ENCODE data around the gene TTPAL.
"Not testable (repeated sequence)": the region's sequence is repeated elsewhere in the genome, so short reads cannot be mapped to it uniquely, and the experiment has no call there.

The TTPAL gene

GRCh38 chr20:44467289-44467883, 8.3 kb upstream of the TTPAL start:
- no peak for DNase-seq

GRCh38 chr20:44468044-44468782, 7.5 kb upstream of the TTPAL start:
- no peak for DNase-seq

DNA sequence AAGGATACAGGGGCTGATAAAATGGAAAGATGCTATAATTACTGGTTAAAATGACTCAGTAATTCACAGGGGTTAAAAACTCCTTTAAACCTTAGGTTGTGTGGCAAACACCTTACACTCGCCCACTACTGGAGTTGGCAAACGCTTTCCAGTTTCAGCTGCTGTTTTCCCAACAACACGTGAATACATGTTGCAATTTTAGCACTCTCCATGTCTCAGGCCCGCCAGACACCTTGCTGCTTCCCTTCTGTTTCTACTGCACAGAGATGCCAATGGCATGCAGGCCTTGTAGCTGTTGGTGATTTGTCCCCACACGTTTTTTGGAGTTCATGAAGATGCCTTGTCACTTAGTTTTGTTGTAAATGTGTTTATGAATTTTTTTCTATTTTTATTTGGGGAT, 5.3 kb upstream of the TTPAL start:
- no peak for DNase-seq

DNA sequence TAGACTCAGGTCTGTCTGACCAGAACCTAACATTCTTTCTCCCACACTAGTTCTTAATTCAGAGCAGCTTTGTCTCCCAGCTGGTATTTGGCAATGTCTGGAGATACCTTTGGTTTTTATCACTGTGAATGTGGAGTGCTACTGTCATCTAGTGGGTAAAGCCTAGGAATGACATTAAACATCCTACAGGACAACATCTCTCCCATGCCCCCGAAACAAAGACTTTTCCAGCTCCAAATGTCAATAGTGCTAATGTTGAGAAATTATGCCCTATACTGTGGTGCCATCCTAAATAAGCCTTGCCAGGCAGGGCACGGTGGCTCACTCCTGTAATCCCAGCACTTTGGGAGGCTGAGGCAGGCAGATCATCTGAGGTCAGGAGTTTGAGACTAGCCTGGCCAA, 4.2 kb upstream of the TTPAL start:
- DNase-seq = no peak

DNA sequence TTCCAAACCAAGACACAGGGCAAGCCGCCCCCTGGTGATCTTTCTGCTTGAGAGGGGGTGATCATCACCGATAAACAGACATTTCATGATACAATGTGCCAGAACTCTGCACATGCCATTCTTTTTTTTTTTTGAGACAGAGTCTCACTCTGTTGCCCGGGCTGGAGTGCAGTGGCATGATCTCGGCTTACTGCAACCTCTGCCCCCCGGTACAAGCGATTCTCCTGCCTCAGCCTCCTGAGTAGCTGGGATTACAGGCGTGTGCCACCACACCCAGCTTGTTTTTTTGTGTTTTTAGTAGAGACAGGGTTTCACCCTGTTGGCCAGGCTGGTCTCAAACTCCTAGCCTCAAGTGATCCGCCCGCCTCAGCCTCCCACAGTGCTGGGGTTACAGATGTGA, 3.4 kb upstream of the TTPAL start:
- DNase-seq = not testable (repeated sequence)

DNA sequence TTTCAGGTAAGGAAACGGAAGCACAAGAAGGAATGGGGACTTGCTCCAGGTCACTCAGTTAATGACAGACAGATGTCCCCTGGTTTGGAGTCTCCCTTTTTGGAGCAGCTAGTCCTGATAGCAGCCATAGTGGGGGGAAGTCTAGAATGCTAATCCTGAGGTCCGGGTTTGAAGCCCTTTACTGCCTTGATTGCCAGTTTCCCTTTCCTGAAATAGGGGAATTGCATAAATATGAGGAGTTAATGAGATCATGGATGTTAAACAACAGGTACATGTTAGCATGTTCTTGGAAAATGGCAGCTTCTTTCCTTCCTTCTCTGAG, 341 bp upstream of the TTPAL start:
- no peak for DNase-seq

DNA sequence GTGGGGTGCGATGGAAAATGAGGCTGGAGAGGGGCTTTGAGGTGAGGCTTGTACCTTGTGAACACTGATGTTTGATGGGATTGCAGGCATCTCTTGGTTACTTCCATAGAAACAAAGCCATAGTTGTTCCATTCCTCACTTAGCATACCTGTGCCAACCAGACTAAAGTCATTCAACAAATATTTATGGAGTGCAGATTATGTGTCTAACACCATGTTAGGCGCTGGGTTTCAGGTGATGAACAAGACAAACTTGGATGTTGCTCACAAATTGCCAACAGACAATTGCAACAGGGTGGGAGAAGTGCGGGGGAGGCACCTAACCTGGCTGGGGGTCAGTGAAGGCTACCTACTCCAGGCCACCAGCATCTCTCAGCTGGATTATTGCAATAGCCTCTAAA, 1.5 kb downstream of the TTPAL start:
- no peak for DNase-seq

DNA sequence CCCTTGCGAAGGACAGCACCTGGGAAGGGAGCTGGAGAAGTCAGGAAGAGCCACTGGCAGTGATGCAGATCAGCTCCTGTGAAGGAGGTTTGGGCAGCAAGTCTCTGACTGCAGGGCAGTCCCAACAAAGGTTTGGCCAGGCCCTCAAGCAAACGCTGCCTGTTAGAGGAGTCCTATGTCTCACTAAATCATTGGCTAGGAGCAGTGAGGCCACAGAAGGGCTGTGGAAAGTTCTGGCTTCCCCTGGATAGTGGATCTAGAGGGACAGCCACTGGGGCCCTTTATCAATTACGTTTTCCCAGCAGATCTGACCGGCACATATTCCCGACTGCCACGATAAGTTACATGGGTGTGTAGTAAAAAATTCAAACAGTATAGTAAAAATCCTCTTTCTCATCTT, 2.5 kb downstream of the TTPAL start:
- DNase-seq = no peak

- no peak for DNase-seq
Measured at GRCh38 chr20:44479643-44480042, 4.0 kb downstream of the TTPAL start.

GRCh38 chr20:44480097-44480496, 4.4 kb downstream of the TTPAL start:
- DNase-seq = no peak

- no peak for DNase-seq
Measured at GRCh38 chr20:44481719-44482416, 6.2 kb downstream of the TTPAL start.

DNA sequence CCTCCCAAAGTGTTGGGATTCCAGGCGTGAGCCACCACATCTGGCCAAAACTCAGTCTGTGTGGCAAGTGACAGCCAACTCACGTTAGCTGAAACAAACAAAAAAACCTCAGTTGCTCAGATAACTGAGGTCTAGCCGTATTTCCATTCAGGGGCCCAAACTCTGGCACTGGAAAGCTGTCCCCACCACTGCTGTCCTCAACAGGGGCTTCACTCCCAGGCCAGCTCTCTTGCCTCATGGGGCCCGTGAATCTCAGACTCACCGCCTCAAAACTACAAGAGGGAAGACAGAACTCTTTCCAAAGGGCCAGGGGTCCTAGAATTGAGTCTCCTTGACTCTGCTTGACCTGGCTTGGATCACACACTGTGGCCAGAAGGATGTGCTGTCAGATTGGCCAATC, 7.4 kb downstream of the TTPAL start:
- DNase-seq = no peak

DNA sequence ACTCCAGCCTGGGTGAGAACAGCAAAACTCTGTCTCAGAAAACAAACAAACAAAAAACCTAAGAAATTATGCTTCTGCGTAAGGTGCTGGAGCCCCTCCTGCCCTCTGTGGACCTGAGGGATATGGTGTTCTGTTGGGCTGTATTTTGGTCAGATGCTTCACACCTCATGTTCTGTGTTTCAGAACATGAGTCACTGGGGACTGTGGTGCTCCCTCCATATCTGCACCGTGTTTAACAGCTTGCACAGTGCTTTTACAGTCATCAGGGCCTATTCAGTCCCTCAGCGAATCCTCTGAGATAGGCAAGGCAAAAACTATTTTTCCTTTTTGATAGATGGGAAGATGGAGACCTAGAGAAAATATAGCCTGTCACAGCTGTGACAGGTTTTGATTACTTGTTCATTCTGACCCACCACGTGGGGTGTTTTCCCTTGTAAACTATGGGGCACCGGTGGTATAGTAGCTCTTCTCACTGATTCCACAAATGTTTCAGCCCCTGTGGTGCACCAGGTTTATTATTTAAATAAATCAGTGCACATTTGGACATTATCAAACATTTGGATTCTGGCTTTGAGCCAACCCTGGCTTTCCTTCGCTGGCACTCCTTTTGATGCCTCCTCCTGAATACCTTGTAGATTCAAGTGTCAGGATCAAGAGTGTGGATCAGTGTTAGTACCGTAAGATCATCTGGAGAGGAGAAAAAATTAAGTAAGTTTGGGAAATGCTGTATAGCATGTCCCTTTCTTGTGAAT, 9.6 kb downstream of the TTPAL start:
- DNase-seq = no peak

DNA sequence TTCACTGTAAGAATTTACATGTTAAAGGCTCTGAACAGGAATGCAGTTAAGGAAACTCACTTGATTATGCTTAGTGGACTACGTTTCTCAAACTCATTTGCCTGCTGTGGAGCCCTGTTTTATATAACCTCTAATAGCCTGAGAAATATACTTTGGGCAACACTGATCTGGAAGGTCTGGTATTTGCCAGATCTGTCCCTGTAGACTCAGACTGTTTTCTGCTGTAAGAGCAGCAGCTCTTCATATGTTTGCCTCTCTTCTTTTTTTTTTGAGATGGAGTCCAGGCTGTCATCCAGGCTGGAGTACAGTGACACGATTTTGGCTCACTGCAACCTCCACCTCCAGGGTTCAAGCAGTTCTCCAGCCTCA, 10.1 kb downstream of the TTPAL start:
- DNase-seq = no peak

DNA sequence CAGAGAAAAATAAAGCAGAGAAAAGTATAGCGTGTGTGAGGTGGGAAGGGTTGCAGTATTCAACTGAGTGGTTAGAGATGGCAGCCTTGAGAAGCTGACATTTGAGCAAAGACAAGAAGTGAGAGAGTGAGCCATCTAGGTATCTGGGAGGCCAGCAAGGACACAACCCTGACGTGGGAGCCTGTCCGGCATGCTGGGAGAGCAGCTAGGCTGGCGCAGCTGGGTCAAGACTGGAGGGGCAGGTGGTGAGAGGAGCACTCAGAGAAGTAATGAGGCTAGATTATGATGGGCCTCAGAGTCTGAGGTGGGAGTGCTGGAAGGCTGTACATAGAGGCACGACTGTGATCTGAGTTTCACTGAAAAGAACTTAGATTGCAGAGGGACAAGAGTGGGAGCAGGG, 12.9 kb downstream of the TTPAL start:
- DNase-seq = no peak

- DNase-seq = no peak
Measured at GRCh38 chr20:44489223-44489622, 13.5 kb downstream of the TTPAL start.

DNA sequence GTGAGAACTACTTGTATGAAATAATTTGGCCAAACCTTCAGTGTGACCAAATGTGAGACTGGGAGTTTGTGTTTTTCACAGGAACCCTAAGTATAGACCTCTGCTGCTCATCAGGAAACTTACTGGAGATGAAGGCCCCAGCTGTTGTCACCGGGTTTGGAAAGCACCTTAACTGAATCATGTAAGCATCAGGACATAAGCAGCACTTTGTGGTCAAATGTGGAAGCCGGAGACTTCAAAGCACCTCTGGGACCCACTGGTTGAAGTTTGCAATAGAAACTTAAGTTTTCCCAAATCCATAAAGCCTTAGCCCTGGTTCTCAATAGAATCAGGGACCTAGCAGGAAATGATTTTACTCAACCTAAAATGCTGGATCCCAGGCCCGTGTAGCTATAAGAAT, 14.3 kb downstream of the TTPAL start:
- DNase-seq = no peak

DNA sequence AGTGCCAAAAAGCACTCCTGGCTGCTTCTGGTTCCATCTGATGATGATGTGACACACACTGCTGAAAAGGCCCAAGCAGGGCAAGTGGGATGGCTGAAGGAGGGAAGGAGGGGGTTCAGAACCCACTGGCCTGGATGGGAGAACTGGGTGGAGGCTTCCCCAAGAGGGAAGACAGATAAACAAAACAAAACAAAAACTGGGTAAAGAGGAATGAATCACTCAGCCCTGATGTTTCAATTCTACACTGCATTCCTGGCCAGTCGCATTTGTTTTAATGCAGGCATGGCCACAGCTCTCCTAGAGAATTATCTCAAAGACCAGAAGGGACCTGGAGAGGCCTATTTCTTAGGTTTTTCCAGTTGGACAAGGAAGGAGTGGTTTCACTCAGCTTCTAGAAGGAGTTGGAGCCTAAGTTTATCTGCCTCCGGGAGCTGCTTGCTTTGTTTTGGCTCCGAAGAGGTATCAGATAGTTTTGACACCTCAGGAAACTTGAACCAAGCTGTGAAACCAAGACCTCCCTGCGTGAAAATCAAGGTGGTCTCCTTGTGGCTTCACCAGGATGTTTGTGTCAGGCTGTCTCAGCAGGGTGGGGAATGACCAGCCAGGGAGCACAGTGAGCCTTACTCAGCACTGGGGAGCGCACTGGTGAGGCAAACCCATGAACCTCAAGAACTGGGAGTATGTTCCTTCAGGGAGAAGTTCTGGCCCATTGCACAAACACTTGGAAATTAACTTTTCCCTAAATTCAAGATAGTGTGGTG, 16.1 kb downstream of the TTPAL start:
- DNase-seq = no peak

GRCh38 chr20:44494266-44494665, 18.6 kb downstream of the TTPAL start:
- DNase-seq = no peak

- DNase-seq = no peak
Measured at GRCh38 chr20:44494681-44495080, 19.0 kb downstream of the TTPAL start.

DNA sequence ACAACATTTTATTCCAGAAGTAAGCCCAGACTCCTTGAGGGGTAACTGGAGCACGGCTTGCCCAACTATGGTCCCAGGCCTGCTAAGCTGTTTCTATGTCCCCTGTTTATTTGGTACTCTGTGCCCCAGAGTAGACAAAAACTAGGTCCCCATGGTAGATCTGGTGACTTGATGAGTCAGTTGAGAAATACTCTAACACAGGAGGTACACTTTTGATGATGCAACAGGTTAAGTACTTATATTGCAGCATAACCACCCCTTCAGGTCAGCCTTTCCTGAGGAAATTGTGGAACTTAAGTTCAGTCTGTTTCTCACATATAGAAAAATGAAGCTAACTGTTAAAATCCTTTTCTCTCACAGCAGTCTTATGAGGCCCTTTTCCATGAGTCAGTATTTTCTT, 19.6 kb downstream of the TTPAL start:
- DNase-seq = no peak
